ENCODE measurements around the gene DCTN3.

Gene DCTN3

DNA sequence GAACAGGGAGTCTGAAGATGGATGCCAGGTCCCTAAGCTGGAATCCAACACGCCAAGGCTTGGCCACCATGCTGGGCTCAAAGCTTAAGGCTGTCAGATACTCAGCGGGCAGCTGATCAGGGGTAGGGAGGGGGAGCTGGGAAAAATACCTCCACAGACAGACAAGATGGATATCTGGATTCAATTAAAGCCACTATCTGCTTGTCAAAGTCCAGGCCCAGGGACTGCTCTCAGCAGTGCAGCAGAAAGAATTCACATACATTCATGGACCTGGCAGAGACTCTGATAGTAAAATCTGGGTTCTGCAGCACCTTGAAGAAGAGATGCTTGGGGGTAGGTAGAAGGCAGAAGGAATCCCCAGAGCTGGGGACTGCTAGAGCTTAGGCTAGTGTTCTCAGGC lies 5.2 kb downstream of the DCTN3 start:
- no peak for FAIRE-seq

GRCh38 chr9:34612788-34613390 lies 7.4 kb downstream of the DCTN3 start:
- no peak for FAIRE-seq

- FAIRE-seq, result no peak
These were observed 8.2 kb downstream of the DCTN3 start, which contains the start of gene RPP25L for GRCh38 chr9:34611811-34612787. Gene RPP25L (minus strand): TSS chr9:34612097. CDS start chr9:34611296, 801 bp downstream.

GRCh38 chr9:34611251-34611810 lies 9.0 kb downstream of the DCTN3 start:
- FAIRE-seq, result no peak

DNA sequence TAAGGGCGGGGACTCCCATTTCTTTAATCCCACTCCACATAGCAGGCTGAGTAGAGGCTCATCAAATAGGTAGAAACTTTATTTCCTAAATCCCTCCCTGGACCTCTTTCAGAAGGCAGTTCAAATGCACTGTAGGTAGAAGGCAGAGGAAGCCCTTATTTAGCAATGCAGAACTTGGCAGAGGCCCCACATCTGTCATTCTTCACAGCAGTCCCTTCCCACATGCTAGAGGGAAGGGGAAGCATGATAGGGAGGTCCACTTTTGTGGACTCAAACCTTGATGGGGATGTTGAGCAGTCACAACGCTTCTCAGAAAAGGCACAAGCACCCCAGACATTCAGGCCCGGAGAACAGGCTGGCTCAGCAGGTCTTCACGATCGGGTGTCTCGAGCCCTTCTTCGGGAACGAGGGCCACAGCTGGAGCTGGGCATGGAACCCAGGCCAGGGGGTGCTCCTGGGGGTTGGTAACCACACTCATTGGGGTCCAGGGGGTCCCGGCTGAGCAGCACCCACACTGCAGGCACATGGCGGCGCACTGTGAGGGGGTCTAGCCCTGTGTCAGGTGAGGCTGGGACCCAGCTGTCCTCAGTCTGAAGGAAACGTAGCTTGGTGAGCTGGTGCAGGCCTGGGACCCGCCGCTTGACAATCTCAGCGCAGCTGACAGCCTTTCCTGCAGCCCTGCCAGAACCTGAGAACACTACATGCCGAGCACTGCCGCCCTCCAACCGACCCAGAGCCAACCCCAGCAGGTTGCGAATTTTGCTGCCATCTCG lies 9.7 kb downstream of the DCTN3 start:
- FAIRE-seq, result no peak

DNA sequence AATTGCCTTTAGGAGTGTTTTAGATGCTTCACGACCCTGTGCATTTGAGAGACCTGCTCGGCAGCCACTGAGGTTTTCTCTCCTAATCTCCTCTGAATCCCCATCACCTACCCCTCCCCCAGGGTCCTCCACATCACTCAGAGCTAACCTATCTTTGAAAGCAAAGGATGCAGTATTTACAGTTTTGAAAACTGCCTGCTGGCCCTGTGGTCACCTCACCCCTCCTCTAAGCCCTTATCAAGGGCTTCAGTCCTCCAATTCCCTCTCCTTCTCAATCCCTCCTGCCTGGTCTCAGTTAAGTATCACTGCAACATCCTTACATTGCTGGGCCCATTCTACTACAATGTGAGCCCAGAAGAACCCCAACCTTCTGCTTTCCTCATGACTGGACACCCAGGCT lies 13.0 kb downstream of the DCTN3 start:
- FAIRE-seq, result no peak

DNA sequence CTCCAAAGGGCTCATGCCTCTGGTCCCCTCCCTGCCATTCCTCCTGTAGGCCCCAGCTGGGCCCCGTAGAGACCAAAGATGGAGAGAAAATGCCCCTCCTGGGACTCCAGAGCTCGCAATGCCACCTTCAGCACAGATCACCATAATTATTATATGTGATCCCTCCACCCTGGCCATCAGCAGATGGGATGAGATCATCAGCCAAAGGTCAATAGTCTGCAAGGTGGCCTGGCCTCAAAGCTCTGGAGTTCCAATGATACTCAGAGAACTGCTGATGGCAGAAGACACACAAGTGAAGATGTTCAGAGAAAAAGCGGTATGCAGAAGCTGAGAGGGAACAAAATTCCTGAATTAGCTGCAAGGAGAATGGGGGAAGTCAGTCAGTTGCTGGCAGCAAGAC lies 13.4 kb downstream of the DCTN3 start:
- FAIRE-seq, result no peak

DNA sequence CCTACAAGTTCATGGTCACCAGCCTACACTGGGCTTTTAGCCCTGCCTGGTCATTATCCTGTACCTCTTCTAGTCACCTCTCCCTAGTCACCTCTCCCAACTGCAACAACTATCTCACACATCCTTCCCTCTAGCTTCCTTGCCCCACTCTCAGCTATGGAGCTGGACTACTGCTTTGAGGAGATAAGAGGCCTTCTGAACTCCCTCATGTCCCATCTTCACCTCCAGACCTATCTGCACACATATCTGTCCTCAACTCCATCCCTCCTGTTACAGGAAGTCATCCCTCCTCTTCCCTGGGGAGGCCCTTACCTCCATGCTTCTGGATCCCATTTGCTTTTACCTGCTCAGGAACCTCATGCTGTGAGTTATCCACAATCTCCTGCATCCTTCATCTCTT lies 14.1 kb downstream of the DCTN3 start:
- FAIRE-seq, result no peak

DNA sequence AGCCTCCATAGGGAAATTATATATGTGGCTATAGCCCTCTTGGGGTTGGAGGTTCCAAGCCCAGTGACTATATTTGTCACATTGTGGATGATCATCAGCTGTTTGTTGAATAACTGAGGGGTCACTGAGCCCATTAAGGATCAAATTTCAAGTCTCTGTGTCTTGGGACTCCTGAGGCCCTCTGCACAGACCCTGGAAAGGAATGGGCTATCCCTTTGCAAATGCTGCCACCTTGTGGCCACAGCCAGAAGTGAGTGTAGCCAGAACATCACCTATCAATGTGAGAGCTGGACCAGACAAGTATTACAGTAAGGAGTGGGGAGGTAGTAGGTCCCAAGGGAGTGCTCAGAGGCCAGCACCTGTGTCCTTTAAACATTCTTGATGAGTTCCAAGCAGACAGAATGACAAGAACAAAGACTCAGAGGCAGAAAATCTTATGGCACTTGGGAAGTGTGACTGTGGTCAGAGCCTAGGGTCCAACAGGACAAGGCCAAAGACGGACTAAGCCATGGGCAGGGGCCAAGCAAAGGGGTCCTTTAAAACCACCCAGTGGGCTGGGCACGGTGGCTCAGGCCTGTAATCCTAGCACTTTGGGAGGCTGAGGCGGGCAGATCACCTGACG lies 16.6 kb downstream of the DCTN3 start:
- FAIRE-seq, result peak; percentile 54

DNA sequence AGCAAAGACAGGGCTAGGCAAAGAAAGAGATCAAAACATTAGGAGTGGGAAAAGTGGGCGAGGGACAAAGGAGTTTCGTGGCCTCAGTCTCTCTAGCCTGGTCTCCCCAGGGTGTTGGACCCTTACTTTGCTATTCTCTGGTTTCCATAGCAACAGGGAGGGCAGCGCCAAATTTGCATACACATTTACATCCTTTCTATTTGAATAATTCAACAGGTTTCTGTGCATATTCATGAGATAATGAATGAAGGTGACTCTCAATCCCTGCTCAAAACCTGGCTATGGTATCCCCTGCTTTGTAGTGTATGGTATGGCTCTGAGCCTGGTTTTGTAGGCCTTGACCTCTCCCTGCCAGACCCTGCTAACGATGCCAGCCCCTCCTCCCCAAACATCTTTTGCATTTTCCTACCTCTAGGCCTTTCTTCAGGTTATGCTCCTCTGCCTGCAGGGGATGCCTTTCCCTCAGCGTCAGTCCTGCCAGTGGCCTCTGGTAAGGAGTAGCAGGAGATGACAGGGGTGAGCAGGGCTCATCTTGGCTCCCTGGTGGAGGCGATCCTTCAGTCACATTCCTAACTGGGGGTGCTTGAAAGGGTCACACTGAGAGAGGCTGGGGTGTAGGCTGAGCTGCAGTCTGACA lies 18.2 kb downstream of the DCTN3 start:
- no peak for FAIRE-seq

- no peak for FAIRE-seq
These were observed 19.4 kb downstream of the DCTN3 start for GRCh38 chr9:34600908-34601307.

DNA sequence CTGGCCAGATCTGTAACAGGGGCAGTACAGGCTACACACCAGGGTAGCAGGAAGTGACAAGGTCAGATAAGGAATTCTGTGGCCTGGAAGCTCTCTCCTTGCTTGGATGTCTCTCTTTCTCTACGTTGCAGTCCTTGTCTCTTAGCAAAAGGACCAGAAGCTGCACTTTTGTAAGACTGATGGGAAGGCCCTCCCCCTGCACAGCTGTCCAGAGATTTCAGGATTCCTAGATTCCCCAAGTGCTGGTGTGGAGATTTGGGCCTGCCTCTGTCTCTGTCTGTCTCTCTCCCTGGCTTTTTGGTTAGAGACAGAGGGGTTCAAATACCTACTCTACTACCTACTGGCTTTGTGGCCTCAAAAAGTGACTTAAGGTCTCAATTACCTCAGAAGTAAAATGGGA lies 20.7 kb downstream of the DCTN3 start:
- no peak for FAIRE-seq

GRCh38 chr9:34594177-34594576 lies 26.1 kb downstream of the DCTN3 start:
- no peak for FAIRE-seq

- FAIRE-seq, result no peak
These were observed 27.2 kb downstream of the DCTN3 start for GRCh38 chr9:34592895-34593601.

DNA sequence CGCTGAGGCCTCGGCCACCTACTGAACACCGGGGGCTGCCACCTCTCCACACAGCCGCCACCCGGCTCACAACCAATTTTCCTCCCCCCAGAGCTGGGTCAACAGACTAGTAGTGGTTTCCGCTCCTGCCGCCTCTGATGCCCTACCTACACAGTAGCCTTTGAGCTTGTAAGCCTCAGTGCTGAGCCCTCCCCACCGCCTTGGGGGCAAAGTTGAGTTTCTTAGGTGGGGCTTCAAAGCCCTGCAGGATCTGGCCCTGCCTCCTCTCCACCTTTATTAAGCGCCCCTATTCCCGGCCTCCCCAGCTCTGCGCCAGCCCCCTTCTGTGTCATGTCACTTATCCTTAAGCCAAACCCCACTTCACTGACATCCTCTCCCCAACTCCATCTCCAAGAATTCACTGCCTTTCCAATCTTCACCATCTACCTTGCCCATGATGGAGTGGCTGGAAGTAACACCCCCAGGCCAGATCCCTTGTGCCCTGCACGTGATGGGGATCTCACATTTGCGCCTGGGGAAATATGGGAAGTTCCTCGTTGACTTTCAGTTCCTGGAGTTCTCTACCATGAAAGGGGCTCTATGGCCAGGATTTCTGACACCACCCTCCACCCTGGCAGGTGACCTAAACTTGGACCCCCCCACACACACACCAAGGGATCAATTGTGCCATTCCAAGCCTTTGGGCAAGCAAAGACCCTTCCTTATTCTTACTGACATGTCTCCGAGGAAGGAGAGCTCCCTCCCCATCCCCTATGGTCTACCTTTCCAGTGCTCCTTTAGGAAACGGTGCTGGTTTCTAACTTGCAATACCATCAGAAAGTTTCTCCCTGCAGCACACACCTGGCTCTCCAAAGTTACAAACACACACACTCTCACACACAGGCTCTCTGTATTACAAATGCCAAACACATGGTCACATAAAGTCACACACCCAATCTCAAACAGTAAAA lies 28.1 kb downstream of the DCTN3 start:
- FAIRE-seq, result no peak

- FAIRE-seq, result no peak
These were observed 28.9 kb downstream of the DCTN3 start for GRCh38 chr9:34591248-34591916.

DNA sequence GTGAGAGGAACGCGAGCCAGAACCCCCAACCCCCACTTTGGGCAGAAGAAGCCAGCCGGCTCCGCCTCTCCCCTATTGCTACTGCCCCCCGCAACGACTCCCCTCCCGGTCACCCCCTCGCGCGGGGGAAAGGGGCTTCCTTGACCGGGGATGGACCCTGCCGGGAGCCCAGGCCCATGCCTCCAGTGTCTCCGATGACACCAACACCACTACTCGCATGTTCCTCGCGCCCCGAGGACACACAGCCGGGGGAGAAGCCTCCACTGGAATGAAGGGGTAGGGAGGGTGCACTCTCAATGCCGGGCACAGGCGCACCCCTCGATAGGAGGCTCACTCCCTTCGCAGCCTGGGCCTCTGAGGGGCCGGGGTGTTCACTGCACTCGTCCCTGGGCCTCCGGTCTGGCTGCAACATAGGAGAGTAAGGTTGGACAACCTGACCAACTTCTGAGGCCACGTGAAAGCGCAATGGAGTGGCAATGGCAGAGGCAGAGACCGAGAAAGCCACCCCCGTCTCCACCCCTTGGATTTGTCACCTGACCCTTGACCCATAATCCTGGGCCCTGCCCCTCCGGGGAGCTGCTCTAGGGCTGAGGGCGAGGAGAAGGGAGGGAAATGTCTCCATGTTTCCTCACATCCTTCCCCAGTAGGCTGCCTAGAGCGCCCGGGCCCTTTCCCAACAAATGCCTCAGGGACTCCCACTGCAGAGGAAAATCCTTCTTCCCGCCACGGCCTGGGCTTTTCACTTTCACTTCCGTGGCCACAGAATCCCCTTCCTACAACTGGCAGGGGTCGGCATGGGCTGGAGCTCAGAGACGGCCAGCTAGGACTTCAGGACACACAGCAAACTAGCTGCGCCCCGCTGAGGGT lies 29.7 kb downstream of the DCTN3 start:
- FAIRE-seq, result no peak

GRCh38 chr9:34589636-34590380 lies 30.5 kb downstream of the DCTN3 start, which contains the start of gene CNTFR:
Gene CNTFR (minus strand): TSS chr9:34589724. CDS start chr9:34568981, 20,743 bp downstream.
- no peak for FAIRE-seq
